GM18502 (cell line): ENCODE results near the gene ZNF565.
"Not testable (repeated sequence)": the region's sequence is repeated elsewhere in the genome, so short reads cannot be mapped to it uniquely, and the experiment has no call there.

Experiments
- ATAC-seq: cut with Tn5 transposase; IDR thresholded peaks from one replicate; pipeline ENCODE4 v1.9.1; 2021; ENCODE audit warnings: mild to moderate bottlenecking; ENCODE audit not compliant: unreplicated experiment, poor library complexity

ZNF565 gene

GRCh38 chr19:36152352-36153091 is 61.9 kb downstream of the ZNF565 start, which contains the start of gene COX7A1:
Gene COX7A1 (minus strand): TSS chr19:36152447. CDS start chr19:36152407, 40 bp downstream.
- no peak for ATAC-seq

GRCh38 chr19:36152019-36152351 is 62.5 kb downstream of the ZNF565 start:
- ATAC-seq, result no peak

- no peak for ATAC-seq
Measured at GRCh38 chr19:36151144-36152018, 63.1 kb downstream of the ZNF565 start.

DNA sequence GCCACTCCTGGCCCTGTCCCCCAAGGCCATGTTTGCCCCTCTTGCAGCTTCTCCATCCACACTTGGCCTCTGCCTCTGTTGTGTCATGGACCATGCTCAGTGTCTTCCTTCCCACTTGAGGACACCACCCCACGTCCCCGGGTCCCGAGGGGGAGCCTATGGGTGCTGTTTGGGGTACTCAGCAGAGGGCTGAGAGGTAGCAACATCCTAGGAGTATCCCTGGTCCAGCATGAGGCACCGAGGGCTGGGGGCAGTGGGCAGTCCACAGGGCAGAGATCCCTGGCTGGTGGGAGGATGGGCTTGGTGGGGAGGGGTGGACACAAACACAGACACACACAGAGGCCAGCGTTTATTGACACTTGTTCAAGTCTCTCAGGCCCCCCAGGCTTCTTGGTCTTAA is 63.9 kb downstream of the ZNF565 start:
- no peak for ATAC-seq

- no peak for ATAC-seq
Measured at GRCh38 chr19:36149673-36150406, 64.6 kb downstream of the ZNF565 start.

- no peak for ATAC-seq
Measured at GRCh38 chr19:36144624-36145023, 69.8 kb downstream of the ZNF565 start.

DNA sequence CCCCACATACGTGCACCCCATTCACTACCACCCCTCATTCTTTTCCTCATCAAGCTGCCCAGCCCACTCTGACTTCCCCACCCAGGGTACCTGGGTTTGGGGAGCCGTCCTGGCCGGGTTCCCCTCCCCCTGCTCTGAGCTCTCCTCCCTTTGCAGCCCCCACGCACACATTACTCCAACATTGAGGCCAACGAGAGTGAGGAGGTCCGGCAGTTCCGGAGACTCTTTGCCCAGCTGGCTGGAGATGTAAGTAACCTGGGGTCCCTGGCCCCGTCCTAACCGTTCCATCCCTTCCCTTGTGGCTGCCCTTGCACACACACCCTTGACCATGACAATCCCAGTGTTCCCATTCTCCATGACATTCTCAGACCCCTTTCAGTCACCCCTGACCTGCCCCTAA is 72.0 kb downstream of the ZNF565 start:
- ATAC-seq, result no peak

GRCh38 chr19:36142046-36142445 is 72.4 kb downstream of the ZNF565 start:
- ATAC-seq, result no peak

DNA sequence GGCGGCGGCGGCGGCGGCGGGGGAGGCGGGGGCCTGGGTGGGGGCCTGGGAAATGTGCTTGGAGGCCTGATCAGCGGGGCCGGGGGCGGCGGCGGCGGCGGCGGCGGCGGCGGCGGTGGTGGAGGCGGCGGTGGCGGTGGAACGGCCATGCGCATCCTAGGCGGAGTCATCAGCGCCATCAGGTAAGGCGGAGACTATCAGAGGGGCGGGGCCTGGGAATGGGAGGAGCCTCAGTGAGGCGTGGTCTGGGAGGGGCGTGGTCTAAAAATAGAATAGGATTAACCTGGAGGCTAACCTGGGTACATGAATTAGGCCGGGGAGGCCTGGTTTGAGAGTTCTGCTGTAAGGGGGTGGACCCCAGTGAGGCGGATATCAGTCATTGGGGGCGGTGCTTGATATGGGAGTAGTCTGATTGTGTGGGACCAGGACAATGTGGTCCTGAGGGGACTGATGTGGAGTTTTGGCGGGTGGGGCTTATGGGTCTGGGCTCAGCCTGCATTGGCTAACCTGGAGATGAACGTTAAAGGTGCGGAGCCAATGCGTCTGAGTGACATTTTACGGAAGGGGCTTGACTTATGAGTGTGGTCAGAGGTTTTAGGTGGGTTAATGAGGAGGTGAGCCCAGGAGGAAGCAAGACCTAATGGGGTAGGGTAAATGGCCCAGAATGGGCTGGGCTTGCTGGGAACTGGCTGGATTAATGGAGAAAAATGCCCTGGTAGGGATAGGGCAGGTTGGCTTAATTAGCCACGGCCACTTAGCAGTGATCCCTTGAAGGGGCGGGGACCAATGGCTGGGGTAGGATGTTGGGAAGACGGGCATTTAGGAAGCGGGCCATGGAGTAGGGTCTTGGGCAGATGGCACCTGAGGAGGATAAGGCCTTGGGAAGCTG is 73.2 kb downstream of the ZNF565 start:
- peak; percentile 48 for ATAC-seq

GRCh38 chr19:36140304-36141038 is 74.0 kb downstream of the ZNF565 start:
- peak; percentile 19 for ATAC-seq

- peak; percentile 84 for ATAC-seq
Measured at GRCh38 chr19:36139473-36140303, 74.8 kb downstream of the ZNF565 start, which contains the start of gene CAPNS1. Gene CAPNS1 (plus strand): TSS chr19:36140066. CDS start chr19:36141012, 946 bp downstream.

- ATAC-seq, result no peak
Measured at GRCh38 chr19:36139120-36139472, 75.4 kb downstream of the ZNF565 start.

DNA sequence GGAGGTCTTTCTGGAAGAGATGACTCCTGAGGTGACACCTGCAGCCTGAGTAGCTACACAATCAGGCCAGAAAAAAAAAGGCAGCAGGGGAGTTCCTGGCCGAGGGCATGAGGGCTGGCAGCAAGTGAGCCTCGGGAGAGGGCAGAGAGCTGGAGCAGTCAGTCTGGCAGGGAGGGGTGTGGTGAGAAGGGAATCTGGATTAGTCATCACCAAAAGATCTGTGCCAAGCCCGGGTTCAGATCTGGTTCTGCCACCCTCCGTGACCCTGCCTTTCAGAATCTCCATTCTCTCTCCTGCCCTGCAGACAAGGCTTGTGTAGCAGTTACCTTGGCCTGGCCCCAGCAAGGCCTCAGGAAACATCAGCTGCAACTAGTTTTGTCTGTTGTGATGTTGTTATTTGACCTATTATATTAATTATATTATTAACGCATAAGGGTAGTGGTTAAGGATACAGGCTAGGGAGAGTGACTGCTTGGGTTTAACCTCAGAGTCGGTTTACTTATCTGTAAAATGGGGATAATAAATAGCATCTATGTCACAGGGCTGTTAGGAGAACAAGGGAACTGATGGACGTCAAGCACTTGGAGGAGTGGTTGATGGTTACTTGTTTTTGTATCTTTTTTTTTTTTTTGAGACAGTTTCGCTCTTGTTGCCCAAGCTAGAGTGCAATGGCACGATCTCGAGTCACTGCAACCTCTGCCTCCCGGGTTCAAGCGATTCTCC is 77.3 kb downstream of the ZNF565 start:
- ATAC-seq, result no peak

GRCh38 chr19:36134867-36135266 is 79.6 kb downstream of the ZNF565 start:
- ATAC-seq, result not testable (repeated sequence)
